K562 (cell line): Measurements from ENCODE around the gene SERTM1. TPM values are rescaled to one million over a fixed set of nuclear protein-coding genes. Genes with fewer than 3 reads are reported as not detected.

Source experiments
- ATAC-seq: fragments of 200-7000 bp; cut with Tn5 transposase; 3 replicates; pipeline ENCODE4 v1.9.1; 2020; ENCODE audit warnings: moderate library complexity
- BruUV-seq: library from RNA; stranded (reverse); fragments of 400-500 nt; replicated peaks from 2 replicates; lab custom pipeline; 2021; lab: Mats Ljungman, UMichigan
- CTCF ChIA-PET: fragments of 300-600 bp; formaldehyde crosslinking; extraction: SDS; loops from one replicate; lab custom pipeline; 2021; ENCODE audit warnings: low intra/inter-chr PET ratio; lab: Yijun Ruan, JAX
- POLR2A ChIA-PET: fragments of 300-600, 350-650 bp; sonication (Branson Sonifier 250); formaldehyde crosslinking; extraction: SDS; loops from one replicate; lab custom pipeline; 2021; ENCODE audit warnings: antibody characterized with exemption, inconsistent platforms; lab: Yijun Ruan, JAX
- DNase-seq, 4 experiments: peaks; one replicate each; pipeline versions ENCODE4 v3.0.0 to v3.0.0-alpha.2; 2011 to 2018; ENCODE audit warnings: low spot score in 3 of 4, mixed read lengths in 3 of 4; ENCODE audit errors: extremely low read depth in 1 of 4
- FAIRE-seq: peaks from 2 replicates; lab custom pipeline; 2011; peaks lifted over from hg19 to GRCh38; lab: Jason Lieb, UNC
- H2AFZ ChIP-seq: 2 replicates; pipeline ENCODE4 v1.6.0; 2011; ENCODE audit warnings: low read depth, low read length, control low read depth, inconsistent platforms
- H3K27ac ChIP-seq: fragments of 200-600 bp; 3 replicates; pipeline ENCODE4 v1.8.0; 2011; ENCODE audit warnings: low read depth, mild to moderate bottlenecking, control low read depth, inconsistent platforms, low read length, moderate library complexity, mixed read lengths; ENCODE audit errors: extremely low read depth
- H3K27me3 ChIP-seq, 2 experiments: fragments of 300-600 bp in 1 of 2; 2 replicates in 1 of 2; 3 replicates in 1 of 2; pipeline versions ENCODE4 v1.6.0 to v1.8.0; 2011; ENCODE audit warnings: inconsistent platforms in 2 of 2, low read length in 2 of 2, mild to moderate bottlenecking in 1 of 2, mixed read lengths in 1 of 2, moderate library complexity in 1 of 2; ENCODE audit not compliant: control insufficient read depth in 2 of 2, insufficient read depth in 2 of 2
- H3K36me3 ChIP-seq: fragments of 300-600 bp; 3 replicates; pipeline ENCODE4 v1.8.0; 2011; ENCODE audit warnings: mild to moderate bottlenecking, low read length, inconsistent platforms; ENCODE audit not compliant: control insufficient read depth, insufficient read depth
- H3K4me1 ChIP-seq, 2 experiments: fragments of 200-600 bp in 1 of 2; replicated peaks in 1 of 2; 2 replicates in 1 of 2; 3 replicates in 1 of 2; pipeline versions ENCODE4 v1.5.1 to v1.8.0; 2011; ENCODE audit warnings: inconsistent platforms in 2 of 2, low read length in 2 of 2, mild to moderate bottlenecking in 1 of 2, mixed read lengths in 1 of 2, moderate library complexity in 1 of 2; ENCODE audit not compliant: control insufficient read depth in 2 of 2, insufficient read depth in 2 of 2
- H3K4me2 ChIP-seq: 2 replicates; pipeline ENCODE4 v1.6.1; 2011; ENCODE audit warnings: low read length, control low read depth, inconsistent platforms, mixed read lengths; ENCODE audit not compliant: insufficient read depth
- H3K4me3 ChIP-seq: fragments of 200-600 bp; sonication (generic), shearing (Covaris generic); 2 replicates; pipeline ENCODE4 v1.5.1; 2016; ENCODE audit warnings: control low read depth, inconsistent platforms
- H3K79me2 ChIP-seq: fragments of 200-600 bp; 3 replicates; pipeline ENCODE4 v1.8.0; 2011; ENCODE audit warnings: low read length, inconsistent platforms; ENCODE audit not compliant: control insufficient read depth, insufficient read depth
- H3K9ac ChIP-seq, 2 experiments: 2 replicates each; pipeline versions ENCODE4 v1.6.0 to v1.6.1; 2011; ENCODE audit warnings: low read depth in 2 of 2, low read length in 2 of 2, control low read depth in 1 of 2, inconsistent platforms in 1 of 2, mild to moderate bottlenecking in 1 of 2, mixed read lengths in 1 of 2; ENCODE audit not compliant: insufficient read depth in 1 of 2
- H3K9me1 ChIP-seq: one replicate; pipeline ENCODE4 v1.6.0; 2011; ENCODE audit warnings: inconsistent platforms, mild to moderate bottlenecking, low read length, moderate library complexity; ENCODE audit not compliant: control insufficient read depth, insufficient read depth
- H3K9me3 ChIP-seq: replicated peaks from 2 replicates; pipeline ENCODE4 v1.5.1; 2011; ENCODE audit warnings: low read depth, low read length, inconsistent platforms; ENCODE audit not compliant: control insufficient read depth, insufficient read depth
- H4K20me1 ChIP-seq: replicated peaks from 2 replicates; pipeline ENCODE4 v1.6.1; 2011; ENCODE audit warnings: low read length, inconsistent platforms, mixed read lengths; ENCODE audit not compliant: control insufficient read depth, insufficient read depth
- BRD9 ChIP-seq: fragments of 450-650 bp; IDR thresholded peaks from 2 replicates; pipeline ENCODE4 v1.6.1; 2018; ENCODE audit warnings: low read depth; ENCODE audit not compliant: partially characterized antibody
- CBX5 ChIP-seq: IDR thresholded peaks from 2 replicates; pipeline ENCODE4 v1.6.1; 2014; ENCODE audit warnings: low read depth, borderline replicate concordance
- E2F3 ChIP-seq: fragments of 250-450 bp; sonication (Bioruptor Pico); IDR thresholded peaks from 2 replicates; pipeline ENCODE4 v1.4.0; 2020; ENCODE audit warnings: mild to moderate bottlenecking
- HCFC1 ChIP-seq: IDR thresholded peaks from 2 replicates; pipeline ENCODE4 v1.6.1; 2012; ENCODE audit warnings: low read depth, low read length, improper control_type of control experiment
- MAZ ChIP-seq, 2 experiments: fragments of 450-650 bp in 1 of 2; sonication (generic) in 1 of 2; formaldehyde crosslinking; IDR thresholded peaks in 1 of 2; conservative IDR thresholded peaks in 1 of 2; 2 replicates each; pipeline versions ENCODE4 v1.4.0 to v1.5.0; 2020; ENCODE audit warnings: mild to moderate bottlenecking in 1 of 2, missing genetic modification reagents in 1 of 2
- MED1 ChIP-seq: sonication (generic); formaldehyde crosslinking; IDR thresholded peaks from 2 replicates; pipeline ENCODE4 v1.8.1; 2023; ENCODE audit warnings: missing genetic modification reagents, borderline replicate concordance
- PTRF ChIP-seq: fragments of 450-650 bp; IDR thresholded peaks from 2 replicates; pipeline ENCODE4 v1.6.1; 2016; ENCODE audit warnings: mild to moderate bottlenecking, missing genetic modification characterization, missing compliant biosample characterization
- TBL1XR1 ChIP-seq, 2 experiments: IDR thresholded peaks; 2 replicates each; pipeline ENCODE4 v1.6.1; 2012; ENCODE audit warnings: improper control_type of control experiment in 2 of 2, low read length in 2 of 2, mild to moderate bottlenecking in 1 of 2
- ZBTB1 ChIP-seq: sonication (generic); formaldehyde crosslinking; IDR thresholded peaks from 2 replicates; pipeline ENCODE4 v1.8.1; 2023; ENCODE audit warnings: missing genetic modification reagents, low read depth, mild to moderate bottlenecking, borderline replicate concordance
- ZNF586 ChIP-seq: fragments of 450-650 bp; formaldehyde crosslinking; conservative IDR thresholded peaks from 2 replicates; pipeline ENCODE4 v1.4.0; 2020; ENCODE audit warnings: mild to moderate bottlenecking, moderate library complexity
- ZNF695 ChIP-seq: fragments of 450-650 bp; formaldehyde crosslinking; IDR thresholded peaks from 2 replicates; pipeline ENCODE4 v1.4.0; 2020; ENCODE audit warnings: mild to moderate bottlenecking, moderate library complexity
- WGBS: fragments of 100-300 bp; shearing (Covaris generic); methylation state at CpG from one replicate; pipeline ENCODE4 v1.1.6; 2016; ENCODE audit warnings: low coverage, mixed read lengths; ENCODE audit not compliant: insufficient coverage; ENCODE audit errors: missing lambda C conversion rate; 5-methylcytosine and 5-hydroxymethylcytosine counted together
- in situ Hi-C: fragments of 300-500 bp; cut with MboI; formaldehyde crosslinking; loops from 4 replicates; pipeline ENCODE4 v1.15.0; 2018; ENCODE audit warnings: inconsistent platforms, mixed read lengths
- intact Hi-C: fragments of 100-400 bp; cut with micrococcal nuclease; formaldehyde crosslinking; loops from 2 replicates; pipeline ENCODE4 v1.14.2; 2022
- polyA plus RNA-seq, 8 experiments: library from polyadenylated mRNA; depleted of rRNA in 4 of 8; stranded (reverse) in 5 of 8; unstranded in 3 of 8; fragments of >200 nt; fragmentation: Nextera tagmentation in 2 of 8; fragmentation: Illumina TruSeq in 1 of 8; extraction: Ambion mirVana in 2 of 8; extraction: Trizol in 1 of 8; gene quantifications; 2 replicates each; pipeline versions ENCODE4 v1.2.1 to v1.2.3, GENCODE V29; 2011 to 2014; ENCODE audit warnings: inconsistent platforms in 1 of 8, missing spikeins in 1 of 8
- total RNA-seq, 7 experiments: library from RNA; depleted of rRNA in 6 of 7; stranded (reverse); fragments of >200 nt in 6 of 7; fragmentation: Illumina TruSeq in 2 of 7; extraction: Trizol in 2 of 7; gene quantifications; 2 replicates each; pipeline versions ENCODE4 v1.2.1 to v1.2.3, GENCODE V29; 2011 to 2021; ENCODE audit warnings: low replicate concordance in 1 of 7

The SERTM1 gene
- total and polyA plus RNA-seq, 9 of the 15 experiments (the other 6 are each of a cell fraction or from before 2014, with no cell fraction given), result not detected

- intact Hi-C loops (no loop called here), in situ Hi-C loops (no loop called here)
- H3K9me1 ChIP-seq, result no peaks in the 10 kb centered on the region
- BruUV-seq, result no TSS peak
- H3K36me3 ChIP-seq, result no peaks in the 10 kb centered on the region
- no peak overlapping the region for H3K27ac ChIP-seq
- no peaks in the 10 kb centered on the region for H3K9me3 ChIP-seq
- no peak overlapping the region for H3K4me3 ChIP-seq
- no peaks in the 10 kb centered on the region for H3K4me1 ChIP-seq
- ChIA-PET CTCF (no interaction called here), POLR2A (interaction anchor here (0.6 kb wide), 1 partner anchor 447 kb away, joined by 3 read pairs; no protein-coding TSS in a partner anchor)
- ATAC-seq (no peak), FAIRE-seq (no peak), DNase-seq (no peak)
- H3K4me2 ChIP-seq, result no peak overlapping the region
- TF ChIP-seq MED1 (CRISPR knock-in tag) (no peak), ZNF586 (CRISPR knock-in tag) (no peak), ZBTB1 (CRISPR knock-in tag) (no peak), PTRF (tag) (no peak), TBL1XR1 (IDR thresholded peaks at IDR 0.05; ENCODE audit: low read length in 2 of 2) (no peak), CBX5 (no peak), MAZ (CRISPR knock-in tag; conservative IDR thresholded peaks at IDR 0.05 in 1 of 2, IDR thresholded peaks at IDR 0.05 in 1 of 2) (no peak), ZNF695 (CRISPR knock-in tag) (no peak), BRD9 (no peak), HCFC1 (no peak), E2F3 (CRISPR knock-in tag) (no peak)
- no peaks in the 10 kb centered on the region for H4K20me1 ChIP-seq
- no peaks in the 10 kb centered on the region for H3K79me2 ChIP-seq
- no peaks in the 10 kb centered on the region for H3K27me3 ChIP-seq
- H3K9ac ChIP-seq, result no peak overlapping the region
- H2AFZ ChIP-seq, result no peak overlapping the region
- WGBS, result 0% methylated on average over 2 of the region's 2 CpGs
Measured at GRCh38 chr13:36746051-36746450, 72.2 kb downstream of the SERTM1 start.

Other genes with a start within 250 kb of the SERTM1 start
- not detected in 2 replicates for gene CCNA1, start 241.5 kb upstream of the SERTM1 start, total RNA-seq (2014; rRNA removed)
- gene CCNA1, start 241.5 kb upstream of the SERTM1 start, total RNA-seq (2014; rRNA removed; fragmentation: Illumina TruSeq; extraction: Trizol), result not detected in 2 replicates
- gene CCNA1, start 241.5 kb upstream of the SERTM1 start, total RNA-seq (2015; rRNA removed; fragmentation: Illumina TruSeq; extraction: Trizol), result not detected in 2 replicates
- not detected in 2 replicates for gene CCNA1, start 241.5 kb upstream of the SERTM1 start, total RNA-seq (2021)
- gene CCNA1, start 241.5 kb upstream of the SERTM1 start, polyA plus RNA-seq (2011; rRNA removed), result 0.04 and 0.08 TPM in 2 replicates
- gene CCNA1, start 241.5 kb upstream of the SERTM1 start, polyA plus RNA-seq (2014; fragmentation: Illumina TruSeq; extraction: Trizol), result not detected in 2 replicates
- not detected for gene CCNA1, start 241.5 kb upstream of the SERTM1 start, polyA plus RNA-seq (2014; fragmentation: Nextera tagmentation; extraction: Ambion mirVana)
- gene CCNA1, start 241.5 kb upstream of the SERTM1 start, polyA plus RNA-seq (2014; rRNA removed), result not detected in 2 replicates
- 2.4 and 3.2 TPM in 2 replicates for gene RFXAP, start 145.2 kb downstream of the SERTM1 start, total RNA-seq (2014; rRNA removed)
- 2.9 and 3.7 TPM in 2 replicates for gene RFXAP, start 145.2 kb downstream of the SERTM1 start, total RNA-seq (2014; rRNA removed; fragmentation: Illumina TruSeq; extraction: Trizol)
- 2.8 and 2.9 TPM in 2 replicates for gene RFXAP, start 145.2 kb downstream of the SERTM1 start, total RNA-seq (2015; rRNA removed; fragmentation: Illumina TruSeq; extraction: Trizol)
- gene RFXAP, start 145.2 kb downstream of the SERTM1 start, total RNA-seq (2021), result 7.0 and 9.7 TPM in 2 replicates
- gene RFXAP, start 145.2 kb downstream of the SERTM1 start, polyA plus RNA-seq (2011; rRNA removed), result 8.1 and 8.6 TPM in 2 replicates
- 6.1 and 6.9 TPM in 2 replicates for gene RFXAP, start 145.2 kb downstream of the SERTM1 start, polyA plus RNA-seq (2014; fragmentation: Illumina TruSeq; extraction: Trizol)
- 1 to 10 TPM; 2.1 to 2.7 TPM for gene RFXAP, start 145.2 kb downstream of the SERTM1 start, polyA plus RNA-seq (2014; fragmentation: Nextera tagmentation; extraction: Ambion mirVana)
- gene RFXAP, start 145.2 kb downstream of the SERTM1 start, polyA plus RNA-seq (2014; rRNA removed), result 8.0 and 8.2 TPM in 2 replicates
- not detected in 2 replicates for gene SMAD9, start 246.2 kb downstream of the SERTM1 start, total RNA-seq (2014; rRNA removed)
- not detected in 2 replicates for gene SMAD9, start 246.2 kb downstream of the SERTM1 start, total RNA-seq (2014; rRNA removed; fragmentation: Illumina TruSeq; extraction: Trizol)
- gene SMAD9, start 246.2 kb downstream of the SERTM1 start, total RNA-seq (2015; rRNA removed; fragmentation: Illumina TruSeq; extraction: Trizol), result not detected in 2 replicates
- gene SMAD9, start 246.2 kb downstream of the SERTM1 start, total RNA-seq (2021), result 0.02 TPM in 1 of 2 replicates, not detected in the other
- gene SMAD9, start 246.2 kb downstream of the SERTM1 start, polyA plus RNA-seq (2011; rRNA removed), result 0.03 and 0.05 TPM in 2 replicates
- gene SMAD9, start 246.2 kb downstream of the SERTM1 start, polyA plus RNA-seq (2014; fragmentation: Illumina TruSeq; extraction: Trizol), result 0.03 TPM in 1 of 2 replicates, not detected in the other
- under 1 TPM; 0.06 to 0.08 TPM for gene SMAD9, start 246.2 kb downstream of the SERTM1 start, polyA plus RNA-seq (2014; fragmentation: Nextera tagmentation; extraction: Ambion mirVana)
- not detected in 2 replicates for gene SMAD9, start 246.2 kb downstream of the SERTM1 start, polyA plus RNA-seq (2014; rRNA removed)